BJ (cell line): ENCODE measurements around the gene DIMT1. TPM values are rescaled to one million over a fixed set of nuclear protein-coding genes. Genes with fewer than 3 reads are reported as not detected.

Experiments used
- CTCF ChIA-PET: fragments of 350-600 bp; formaldehyde crosslinking; extraction: SDS; loops from one replicate; lab custom pipeline; 2021; ENCODE audit warnings: antibody characterized with exemption, inconsistent platforms; lab: Yijun Ruan, JAX
- POLR2A ChIA-PET: fragments of 300-600 bp; sonication (Branson Sonifier 250); formaldehyde crosslinking; extraction: SDS; loops from one replicate; lab custom pipeline; 2021; ENCODE audit warnings: antibody characterized with exemption; lab: Charles Lee
- DNase-seq: peaks from one replicate; pipeline ENCODE4 v3.0.0-alpha.2; 2011; ENCODE audit warnings: low read depth
- H3K27me3 ChIP-seq: 2 replicates; pipeline ENCODE4 v1.6.0; 2011; ENCODE audit warnings: low read length; ENCODE audit not compliant: control insufficient read depth, insufficient read depth
- H3K36me3 ChIP-seq: 2 replicates; pipeline ENCODE4 v1.5.1; 2011; ENCODE audit warnings: low read length; ENCODE audit not compliant: control insufficient read depth, insufficient read depth
- H3K4me3 ChIP-seq: 2 replicates; pipeline ENCODE4 v1.5.1; 2011; ENCODE audit warnings: low read depth, mild to moderate bottlenecking, control low read depth, low read length
- CTCF ChIP-seq: IDR thresholded peaks from 2 replicates; pipeline ENCODE4 v1.5.1; 2011; ENCODE audit warnings: low read depth, mild to moderate bottlenecking, control low read depth, inconsistent platforms, low read length, moderate library complexity; ENCODE audit not compliant: insufficient read depth
- polyA plus RNA-seq: library from polyadenylated mRNA; depleted of rRNA; stranded (reverse); fragments of >200 nt; gene quantifications from 2 replicates; pipeline ENCODE4 v1.2.3, GENCODE V29; 2011

DIMT1 gene
- polyA plus RNA-seq, 1 experiment = 18.5 TPM

- POLR2A ChIA-PET = no interaction called here
- DNase-seq = no peak
- peaks cover 2% of the 10 kb centered on the region for H3K36me3 ChIP-seq
- CTCF ChIA-PET = no interaction called here
- no peak overlapping the region for H3K4me3 ChIP-seq
- no peak for TF ChIP-seq CTCF
- no peaks in the 10 kb centered on the region for H3K27me3 ChIP-seq
Measured at GRCh38 chr5:62372600-62372999, 31.1 kb downstream of the DIMT1 start.

- TF ChIP-seq CTCF = no peak
- CTCF ChIA-PET = interaction anchor here (1.7 kb wide), 1 partner anchor 9 kb away, joined by 3 read pairs; no protein-coding TSS in a partner anchor
- POLR2A ChIA-PET = no interaction called here
- Histone ChIP-seq H3K27me3 (no peaks in the 10 kb centered on the region), H3K4me3 (no peak overlapping the region), H3K36me3 (peaks cover 2% of the 10 kb centered on the region)
- DNase-seq = no peak
Measured at GRCh38 chr5:62371409-62371808, 32.3 kb downstream of the DIMT1 start.

GRCh38 chr5:62369039-62369438, 34.7 kb downstream of the DIMT1 start:
- ChIA-PET CTCF (interaction anchor here (0.8 to 1.6 kb wide), 2 partner anchors 11 to 412 kb away, joined by 3 to 4 read pairs; no protein-coding TSS in a partner anchor), POLR2A (no interaction called here)
- no peak for DNase-seq
- peaks cover 7% of the 10 kb centered on the region for H3K36me3 ChIP-seq
- H3K27me3 ChIP-seq = no peaks in the 10 kb centered on the region
- H3K4me3 ChIP-seq = no peak overlapping the region
- no peak for TF ChIP-seq CTCF

- CTCF ChIA-PET = interaction anchor here (0.6 to 1.2 kb wide), 2 partner anchors 10 to 20 kb away, joined by 3 read pairs; no protein-coding TSS in a partner anchor
- TF ChIP-seq CTCF = no peak
- no peak for DNase-seq
- Histone ChIP-seq H3K4me3 (no peak overlapping the region), H3K27me3 (no peaks in the 10 kb centered on the region), H3K36me3 (peaks cover 5% of the 10 kb centered on the region)
- POLR2A ChIA-PET = no interaction called here
Measured at GRCh38 chr5:62362701-62363100, 41.0 kb downstream of the DIMT1 start.

- POLR2A ChIA-PET = no interaction called here
Measured at GRCh38 chr5:62354028-62354874, 49.5 kb downstream of the DIMT1 start.

More at GRCh38 chr5:62354028-62354874, 49.5 kb downstream of the DIMT1 start:
- CTCF ChIA-PET = interaction anchor here (1.3 to 4.1 kb wide), 3 partner anchors 22 to 130 kb away, joined by 3 to 15 read pairs (median 7); partner anchors contain the start of gene KIF2A
- Histone ChIP-seq H3K4me3 (no peak overlapping the region), H3K27me3 (no peaks in the 10 kb centered on the region), H3K36me3 (0 out of 2 replicates have a peak, but pooled peaks cover 1% of the 10 kb centered on the region)
- DNase-seq = peak; percentile 13
- peak; percentile 56 for TF ChIP-seq CTCF
